ENCODE data around the gene STAT5A. TPM values are rescaled to one million over a fixed set of nuclear protein-coding genes. Genes with fewer than 3 reads are reported as not detected.

Gene STAT5A
- total RNA-seq, 1 experiment from 2014 or later, result 6.4 TPM

DNA sequence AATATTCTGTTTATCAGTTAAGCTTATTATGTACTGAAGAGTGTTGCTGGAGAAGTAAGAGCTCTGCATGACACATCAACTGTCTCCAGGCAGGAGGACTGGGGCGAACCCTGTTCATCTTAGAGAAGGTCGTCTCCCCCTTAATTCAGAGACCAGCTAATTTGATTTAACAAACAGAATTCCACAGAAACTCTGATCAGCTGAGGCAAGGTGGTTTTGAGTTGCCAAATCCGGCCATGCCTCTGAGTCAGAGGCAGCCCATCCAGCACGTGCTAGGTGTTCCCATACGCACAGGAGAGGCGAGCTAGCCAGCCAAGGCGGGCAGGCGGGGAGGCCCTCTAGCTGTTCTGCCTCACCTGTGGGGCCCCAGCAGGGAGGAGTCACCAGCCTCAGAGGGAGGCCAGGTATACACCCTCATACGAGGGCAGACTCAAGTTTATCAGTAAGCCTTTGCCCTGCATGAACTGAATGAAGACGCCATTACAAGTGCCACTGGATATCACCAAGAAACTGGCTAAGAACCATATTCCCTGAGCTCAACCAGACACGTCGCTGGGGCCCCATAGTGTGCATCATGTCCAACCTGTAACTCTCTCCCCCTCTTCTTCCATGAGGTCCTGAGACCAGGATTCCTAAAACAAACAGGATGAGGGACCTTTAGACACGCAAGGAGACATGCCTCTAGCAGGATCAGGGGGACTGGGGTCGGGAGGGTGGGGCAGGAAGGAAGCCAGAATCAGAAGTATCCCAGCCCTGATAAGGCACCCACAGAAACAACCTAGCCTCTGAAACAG, 25.7 kb downstream of the STAT5A start:
- no peak overlapping the region for H3K23ac ChIP-seq (ENCODE audit: insufficient read length, low read depth, low read length)
- H4K5ac ChIP-seq (ENCODE audit: insufficient read length, low read depth, low read length), result no peak overlapping the region
- H3K4me1 ChIP-seq (ENCODE audit: insufficient read depth, low read length), result peaks cover 2% of the 10 kb centered on the region; the same call in 1 of the 2 replicates
- Mint-ChIP-seq H3K27me3 (ENCODE audit: low read depth) (peaks cover 7% of the 10 kb centered on the region), H3K27ac (peak overlapping the region in 2 of 3 experiments; percentile 74 to 77; a peak in 3 of 7 replicates), H3K36me3 (ENCODE audit: insufficient read depth in 1 of 3, low read depth in 3 of 3) (peaks cover 23 to 51% (median 33%) of the 10 kb centered on the region in 3 experiments), H3K4me3 (no peak overlapping the region), H3K9me3 (no peaks in the 10 kb centered on the region), H3K4me1 (peaks cover 38% of the 10 kb centered on the region in 2 experiments)
- H3K56ac ChIP-seq (ENCODE audit: insufficient read length, low read depth, low read length), result no peak overlapping the region
- no peak overlapping the region for H2BK15ac ChIP-seq (ENCODE audit: low read depth, low read length)
- no peak overlapping the region for H3K4ac ChIP-seq (ENCODE audit: low read depth, low read length)
- no peak overlapping the region for H3K4me2 ChIP-seq (ENCODE audit: insufficient read depth, insufficient read length, low read length)
- no CpG with 5 or more reads among the region's 14 CpGs for WGBS (ENCODE audit: extremely low coverage, insufficient read length, low lambda C conversion rate)
- no peak overlapping the region for H3K18ac ChIP-seq (ENCODE audit: insufficient read length, low read depth, low read length)
- no peak overlapping the region for H4K8ac ChIP-seq (replicated peaks; ENCODE audit: insufficient read length, low read depth, low read length)
- no peak overlapping the region for H2BK5ac ChIP-seq (ENCODE audit: insufficient read length, low read length)
- no peak overlapping the region for H2BK12ac ChIP-seq (ENCODE audit: insufficient read length, low read depth, low read length)
- H2BK20ac ChIP-seq (ENCODE audit: low read depth, low read length, poor library complexity, severe bottlenecking), result no peak overlapping the region
- H3K79me1 ChIP-seq (ENCODE audit: insufficient read depth, low read depth, low read length, poor library complexity, severe bottlenecking), result no peaks in the 10 kb centered on the region
- H3K23me2 ChIP-seq (ENCODE audit: insufficient read length, low read depth, low read length, poor library complexity, severe bottlenecking), result no peaks in the 10 kb centered on the region
- H2AK5ac ChIP-seq (ENCODE audit: insufficient read length, low read length), result no peak overlapping the region
- no peak overlapping the region; the same call in 1 of the 2 replicates for H3K14ac ChIP-seq (ENCODE audit: insufficient read depth, low read length)
- H3K27me3 ChIP-seq (ENCODE audit: insufficient read depth, low read length), result no peaks in the 10 kb centered on the region
- no peaks in the 10 kb centered on the region for H3K79me2 ChIP-seq (ENCODE audit: insufficient read depth, low read length)
- H4K91ac ChIP-seq (ENCODE audit: insufficient read length, low read depth, low read length), result no peak overlapping the region
- H3K9ac ChIP-seq (ENCODE audit: extremely low read depth, insufficient read length, low read length), result no peak overlapping the region
- no peak overlapping the region for H3K27ac ChIP-seq (ENCODE audit: insufficient read length, low read depth, low read length)
- no peak for DNase-seq
- TF ChIP-seq, protein P1, sequence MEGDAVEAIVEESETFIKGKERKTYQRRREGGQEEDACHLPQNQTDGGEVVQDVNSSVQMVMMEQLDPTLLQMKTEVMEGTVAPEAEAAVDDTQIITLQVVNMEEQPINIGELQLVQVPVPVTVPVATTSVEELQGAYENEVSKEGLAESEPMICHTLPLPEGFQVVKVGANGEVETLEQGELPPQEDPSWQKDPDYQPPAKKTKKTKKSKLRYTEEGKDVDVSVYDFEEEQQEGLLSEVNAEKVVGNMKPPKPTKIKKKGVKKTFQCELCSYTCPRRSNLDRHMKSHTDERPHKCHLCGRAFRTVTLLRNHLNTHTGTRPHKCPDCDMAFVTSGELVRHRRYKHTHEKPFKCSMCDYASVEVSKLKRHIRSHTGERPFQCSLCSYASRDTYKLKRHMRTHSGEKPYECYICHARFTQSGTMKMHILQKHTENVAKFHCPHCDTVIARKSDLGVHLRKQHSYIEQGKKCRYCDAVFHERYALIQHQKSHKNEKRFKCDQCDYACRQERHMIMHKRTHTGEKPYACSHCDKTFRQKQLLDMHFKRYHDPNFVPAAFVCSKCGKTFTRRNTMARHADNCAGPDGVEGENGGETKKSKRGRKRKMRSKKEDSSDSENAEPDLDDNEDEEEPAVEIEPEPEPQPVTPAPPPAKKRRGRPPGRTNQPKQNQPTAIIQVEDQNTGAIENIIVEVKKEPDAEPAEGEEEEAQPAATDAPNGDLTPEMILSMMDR (conservative IDR thresholded peaks at IDR 0.05), result no peak
- no peak overlapping the region for H2AFZ ChIP-seq (ENCODE audit: low read length)
- H3T11ph ChIP-seq (ENCODE audit: low read length), result no peak overlapping the region
- no peaks in the 10 kb centered on the region for H3K9me3 ChIP-seq (ENCODE audit: control insufficient read depth, low read depth, low read length)
- no peaks in the 10 kb centered on the region for H4K20me1 ChIP-seq (ENCODE audit: control insufficient read depth, insufficient read depth, insufficient read length)
- H2BK120ac ChIP-seq (ENCODE audit: low read depth, low read length, poor library complexity, severe bottlenecking), result no peak overlapping the region
